ENCODE results near the gene PPT2. TPM values are rescaled to one million over a fixed set of nuclear protein-coding genes. Genes with fewer than 3 reads are reported as not detected.

PPT2 gene
- total RNA-seq, 4 donors from 2014 or later: 36.6 to 220 (median 56.9) TPM

DNA sequence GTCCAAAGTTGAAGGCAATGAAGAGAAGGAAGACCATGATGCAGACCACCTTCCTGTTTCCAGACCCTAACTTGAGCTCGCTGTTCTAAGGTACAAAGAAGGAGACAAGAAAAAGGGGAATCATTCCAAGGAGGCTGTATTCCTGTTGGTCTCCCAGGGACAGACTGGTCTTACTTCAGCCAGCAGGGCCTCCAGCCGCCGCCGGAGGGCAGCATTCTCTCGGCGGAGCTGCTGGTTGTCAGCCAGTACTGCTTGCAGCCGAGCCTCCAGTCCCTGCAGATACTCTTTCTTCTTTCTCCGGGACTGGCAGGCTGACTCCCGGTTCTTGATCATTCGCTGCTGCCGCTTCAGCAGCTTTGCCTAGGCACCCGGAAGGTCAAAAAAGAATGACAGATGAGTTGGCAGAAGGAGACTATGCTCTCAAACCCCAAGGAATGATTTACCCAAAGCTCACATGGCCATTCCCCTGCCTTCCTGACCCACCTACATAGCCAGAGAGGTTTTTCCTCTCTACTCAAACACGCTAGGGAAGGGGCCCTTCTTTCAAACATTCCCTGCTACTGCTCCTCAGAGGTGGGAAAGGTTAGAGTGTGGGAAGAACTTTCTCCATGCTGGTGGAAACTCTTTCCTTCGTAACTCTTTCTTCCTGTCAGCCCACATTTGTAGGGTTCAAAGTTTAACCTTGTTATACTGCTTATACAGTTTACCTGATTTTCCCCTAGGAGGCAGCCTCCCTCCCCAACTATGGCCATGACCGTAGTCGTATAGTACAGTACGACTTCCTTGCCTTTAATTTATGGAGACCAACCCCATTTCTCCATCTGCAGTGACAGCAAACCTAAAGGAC, 34.9 kb upstream of the PPT2 start:
- peak; percentile 74 to 96 for DNase-seq (ENCODE audit: low spot score in 2 of 2)
- peak in 1 of 3 donors; percentile 84 for TF ChIP-seq CTCF (IDR thresholded peaks at IDR 0.05)
- no peak for TF ChIP-seq POLR2A (IDR thresholded peaks at IDR 0.05)
- H3K4me3 ChIP-seq (ENCODE audit: low read depth, poor library complexity, severe bottlenecking): no peak overlapping the region
- WGBS, 2 donors: 24% methylated on average over 17 of the region's 17 CpGs
- intact Hi-C loops (cut with DNase I; ENCODE audit: low total_unique reads): no loop called here

DNA sequence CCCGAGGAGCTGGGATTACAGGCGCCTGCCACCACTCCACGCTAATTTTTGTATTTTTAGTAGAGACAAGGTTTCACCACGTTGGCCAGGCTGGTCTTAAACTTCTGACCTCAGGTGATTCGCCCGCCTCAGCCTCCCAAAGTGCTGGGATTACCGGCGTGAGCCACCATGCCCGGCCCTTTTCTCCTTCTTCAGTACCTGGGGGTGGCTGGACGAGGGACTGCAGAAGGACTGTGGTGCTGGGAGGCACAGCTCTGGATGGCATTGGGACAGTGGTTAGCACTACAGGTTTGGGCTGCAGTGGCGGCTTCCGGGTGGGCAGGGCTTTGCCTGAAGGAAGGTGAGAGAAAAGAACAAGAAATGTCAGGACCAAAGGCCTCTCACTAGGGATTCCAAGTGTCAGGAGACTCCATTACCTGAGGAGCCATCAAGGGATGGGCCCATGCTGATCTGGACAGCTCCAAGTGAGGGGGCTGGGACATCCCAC, 33.3 kb upstream of the PPT2 start:
- intact Hi-C loops (cut with DNase I; ENCODE audit: low total_unique reads): loop anchor here (10.0 kb wide), 1 partner anchor 74 kb away; the partner anchor contains the start of genes GPSM3 and PBX2
- no peak for TF ChIP-seq POLR2A (IDR thresholded peaks at IDR 0.05)
- TF ChIP-seq CTCF (IDR thresholded peaks at IDR 0.05): no peak
- H3K4me3 ChIP-seq (ENCODE audit: low read depth, poor library complexity, severe bottlenecking): no peak overlapping the region
- DNase-seq (ENCODE audit: low spot score in 2 of 2): no peak
- 94% methylated on average over 12 of the region's 12 CpGs for WGBS, 2 donors

DNA sequence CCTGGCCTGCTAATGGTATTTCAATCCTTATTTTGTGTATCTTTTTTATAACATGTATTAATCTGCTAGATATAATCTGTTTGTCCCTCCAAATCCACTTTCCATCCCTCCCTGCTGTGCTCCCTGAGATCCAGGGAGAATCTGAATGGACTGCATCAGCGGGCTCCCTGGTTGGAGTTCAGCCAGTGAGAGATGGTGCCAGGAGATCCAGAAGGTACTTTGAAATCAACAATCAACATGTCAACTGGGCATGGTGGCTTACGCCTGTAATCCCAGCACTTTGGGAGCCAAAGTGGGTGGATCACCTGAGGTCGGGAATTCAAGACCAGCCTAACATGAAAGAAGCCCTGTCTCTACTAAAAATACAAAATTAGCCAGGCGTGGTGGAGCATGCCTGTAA, 30.3 kb upstream of the PPT2 start:
- intact Hi-C loops (cut with DNase I; ENCODE audit: low total_unique reads): loop anchor here (10.0 kb wide), 1 partner anchor 71 kb away; the partner anchor contains the start of genes GPSM3 and PBX2
- DNase-seq (ENCODE audit: low spot score in 2 of 2): no peak
- TF ChIP-seq POLR2A (IDR thresholded peaks at IDR 0.05): no peak
- no peak for TF ChIP-seq CTCF (IDR thresholded peaks at IDR 0.05)
- no peak overlapping the region for H3K4me3 ChIP-seq (ENCODE audit: low read depth, poor library complexity, severe bottlenecking)
- 77 to 88% methylated on average over 4 of the region's 4 CpGs for WGBS, 2 donors

DNA sequence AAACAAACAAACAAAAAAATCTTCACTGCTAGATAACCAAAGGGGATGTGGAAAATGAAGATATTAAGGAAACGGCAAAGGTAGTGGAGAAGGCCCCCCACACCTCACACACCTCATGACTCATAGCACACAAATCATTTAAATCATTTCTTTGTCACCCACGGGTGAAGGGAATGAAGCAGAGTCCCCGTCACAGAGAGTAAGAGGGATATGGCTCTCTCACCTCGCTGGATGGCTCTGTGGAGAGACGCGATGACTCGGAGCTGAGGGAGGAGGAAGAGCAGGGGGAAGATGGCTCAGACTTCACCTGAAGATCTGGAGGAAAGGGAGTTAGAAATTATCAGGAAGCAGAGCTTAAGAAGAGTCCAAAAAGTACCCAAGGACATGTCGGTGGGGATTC, 27.1 kb upstream of the PPT2 start:
- TF ChIP-seq POLR2A (IDR thresholded peaks at IDR 0.05) (no peak), CTCF (IDR thresholded peaks at IDR 0.05) (no peak)
- 50 to 51% methylated on average over 8 of the region's 8 CpGs for WGBS, 2 donors
- no peak overlapping the region for H3K4me3 ChIP-seq (ENCODE audit: low read depth, poor library complexity, severe bottlenecking)
- intact Hi-C loops (cut with DNase I; ENCODE audit: low total_unique reads): loop anchor here (10.0 kb wide), 1 partner anchor 68 kb away; the partner anchor contains the start of genes GPSM3 and PBX2
- no peak for DNase-seq (ENCODE audit: low spot score in 2 of 2)

GRCh38 chr6:32127409-32127716, 26.6 kb upstream of the PPT2 start:
- no peak for DNase-seq (ENCODE audit: low spot score in 2 of 2)
- intact Hi-C loops (cut with DNase I; ENCODE audit: low total_unique reads): loop anchor here (10.0 kb wide), 1 partner anchor 67 kb away; the partner anchor contains the start of genes GPSM3 and PBX2
- WGBS, 2 donors: 3 to 6% methylated on average over 7 to 9 of the region's 9 CpGs
- TF ChIP-seq POLR2A (IDR thresholded peaks at IDR 0.05): no peak
- TF ChIP-seq CTCF (IDR thresholded peaks at IDR 0.05): no peak
- H3K4me3 ChIP-seq (ENCODE audit: low read depth, poor library complexity, severe bottlenecking): peak overlapping the region; percentile 80
